PFSK-1 (cell line): ENCODE measurements around the gene USP24.

ENCODE experiments used
- FOXP2 ChIP-seq: optimal IDR thresholded peaks from 2 replicates; pipeline ENCODE3; 2011; ENCODE audit warnings: borderline replicate concordance, control low read depth, inconsistent platforms; ENCODE audit not compliant: insufficient read depth; ENCODE audit errors: extremely low read length, extremely low read depth
- POLR2AphosphoS5 ChIP-seq: IDR thresholded peaks from 2 replicates; pipeline ENCODE4 v1.6.1; 2012; ENCODE audit warnings: low read depth, mild to moderate bottlenecking, control low read depth, low read length, moderate library complexity
- REST ChIP-seq, 2 experiments: IDR thresholded peaks; 2 replicates each; pipeline versions ENCODE4 v1.6.1 to v1.8.0; 2011 to 2012; ENCODE audit warnings: low read depth in 2 of 2, low read length in 2 of 2, control low read depth in 1 of 2, inconsistent platforms in 1 of 2, mild to moderate bottlenecking in 1 of 2, moderate library complexity in 1 of 2; ENCODE audit not compliant: insufficient read depth in 1 of 2
- SIN3A ChIP-seq: IDR thresholded peaks from 2 replicates; pipeline ENCODE4 v1.6.1; 2012; ENCODE audit warnings: mild to moderate bottlenecking, low read length, moderate library complexity, borderline replicate concordance; ENCODE audit not compliant: insufficient read depth
- TAF1 ChIP-seq: IDR thresholded peaks from 2 replicates; pipeline ENCODE4 v1.6.1; 2012; ENCODE audit warnings: low read length, control low read depth, borderline replicate concordance; ENCODE audit not compliant: insufficient read depth

Gene USP24

GRCh38 chr1:55043726-55044125 is 171.4 kb downstream of the USP24 start:
- TF ChIP-seq SIN3A, result no peak
- TF ChIP-seq POLR2AphosphoS5, result no peak
- no peak for TF ChIP-seq REST (IDR thresholded peaks at IDR 0.05; ENCODE audit: insufficient read depth in 1 of 2, low read depth in 2 of 2, low read length in 2 of 2)

- no peak for TF ChIP-seq POLR2AphosphoS5
Measured at GRCh38 chr1:55043011-55043410, 172.2 kb downstream of the USP24 start.

- TF ChIP-seq POLR2AphosphoS5 (no peak), SIN3A (no peak), TAF1 (no peak), REST (IDR thresholded peaks at IDR 0.05; ENCODE audit: insufficient read depth in 1 of 2, low read depth in 2 of 2, low read length in 2 of 2) (no peak), FOXP2 (no peak)
Measured at GRCh38 chr1:55041613-55042012, 173.6 kb downstream of the USP24 start.

- no peak for TF ChIP-seq FOXP2
- no peak for TF ChIP-seq TAF1
- TF ChIP-seq REST (IDR thresholded peaks at IDR 0.05; ENCODE audit: insufficient read depth in 1 of 2, low read depth in 2 of 2, low read length in 2 of 2), result no peak
- TF ChIP-seq POLR2AphosphoS5, result no peak
- TF ChIP-seq SIN3A, result no peak
Measured at GRCh38 chr1:55040933-55041494, 174.2 kb downstream of the USP24 start.

GRCh38 chr1:55040083-55040932 is 174.9 kb downstream of the USP24 start:
- no peak for TF ChIP-seq TAF1
- no peak for TF ChIP-seq POLR2AphosphoS5
- TF ChIP-seq SIN3A, result no peak
- TF ChIP-seq REST (IDR thresholded peaks at IDR 0.05; ENCODE audit: insufficient read depth in 1 of 2, low read depth in 2 of 2, low read length in 2 of 2), result no peak
